Measurements from ENCODE around the gene SLC24A4.

SLC24A4 gene

GRCh38 chr14:92384461-92385133 lies 61.6 kb downstream of the SLC24A4 start:
- H3K27ac ChIP-seq: no peak overlapping the region
- no peak for TF ChIP-seq CTCF (conservative IDR thresholded peaks at IDR 0.05)

GRCh38 chr14:92385561-92385960 lies 62.6 kb downstream of the SLC24A4 start:
- TF ChIP-seq CTCF (conservative IDR thresholded peaks at IDR 0.05): no peak
- no peak overlapping the region for H3K27ac ChIP-seq

GRCh38 chr14:92386165-92386564 lies 63.2 kb downstream of the SLC24A4 start:
- TF ChIP-seq CTCF (conservative IDR thresholded peaks at IDR 0.05): no peak
- H3K27ac ChIP-seq: no peak overlapping the region

GRCh38 chr14:92386637-92387036 lies 63.7 kb downstream of the SLC24A4 start:
- H3K27ac ChIP-seq: no peak overlapping the region
- no peak for TF ChIP-seq CTCF (conservative IDR thresholded peaks at IDR 0.05)

GRCh38 chr14:92387578-92387977 lies 64.6 kb downstream of the SLC24A4 start:
- no peak overlapping the region for H3K27ac ChIP-seq
- TF ChIP-seq CTCF (conservative IDR thresholded peaks at IDR 0.05): no peak

- no peak for TF ChIP-seq CTCF (conservative IDR thresholded peaks at IDR 0.05)
- no peak overlapping the region for H3K27ac ChIP-seq
Measured at GRCh38 chr14:92389598-92390158, 66.7 kb downstream of the SLC24A4 start.

GRCh38 chr14:92391726-92392125 lies 68.8 kb downstream of the SLC24A4 start:
- H3K27ac ChIP-seq: no peak overlapping the region
- TF ChIP-seq CTCF (conservative IDR thresholded peaks at IDR 0.05): no peak
